GM23338 (cell line): ENCODE results near the gene CDKAL1. TPM values are rescaled to one million over a fixed set of nuclear protein-coding genes. Genes with fewer than 3 reads are reported as not detected.

ENCODE experiments used
- ATAC-seq: fragments of 200-7000 bp; cut with Tn5 transposase; 3 replicates; pipeline ENCODE4 v1.9.1; 2020
- DNase-seq: peaks from one replicate; pipeline ENCODE4 v3.0.0-alpha.2; 2015; ENCODE audit warnings: low spot score
- H2AFZ ChIP-seq: fragments of 200-600 bp; sonication (generic); 2 replicates; pipeline ENCODE4 v1.8.0; 2016; ENCODE audit warnings: antibody characterized with exemption, mild to moderate bottlenecking, moderate library complexity
- H3F3A ChIP-seq: fragments of 200-600 bp; sonication (generic); replicated peaks from 2 replicates; pipeline ENCODE4 v1.8.0; 2017; ENCODE audit warnings: antibody characterized with exemption, mixed run types, low read depth
- H3K27ac ChIP-seq: fragments of 200-600 bp; sonication (generic); 2 replicates; pipeline ENCODE4 v1.6.1; 2016; ENCODE audit warnings: low read depth
- H3K27me3 ChIP-seq: fragments of 200-600 bp; sonication (generic); 2 replicates; pipeline ENCODE4 v1.8.0; 2016; ENCODE audit warnings: mild to moderate bottlenecking, mixed run types, moderate library complexity; ENCODE audit not compliant: insufficient read depth
- H3K36me3 ChIP-seq: fragments of 200-600 bp; sonication (generic); 2 replicates; pipeline ENCODE4 v1.8.0; 2016; ENCODE audit warnings: mild to moderate bottlenecking; ENCODE audit not compliant: insufficient read depth
- H3K4me1 ChIP-seq: fragments of 200-600 bp; sonication (generic); 2 replicates; pipeline ENCODE4 v1.8.0; 2016; ENCODE audit warnings: mild to moderate bottlenecking, moderate library complexity; ENCODE audit not compliant: insufficient read depth
- H3K4me2 ChIP-seq: fragments of 200-600 bp; sonication (generic); 2 replicates; pipeline ENCODE4 v1.7.1; 2017; ENCODE audit warnings: mixed run types
- H3K4me3 ChIP-seq: fragments of 200-600 bp; sonication (generic); 2 replicates; pipeline ENCODE4 v1.6.1; 2016; ENCODE audit warnings: mixed run types
- H3K79me2 ChIP-seq: fragments of 200-600 bp; sonication (generic); replicated peaks from 2 replicates; pipeline ENCODE4 v1.8.0; 2017; ENCODE audit warnings: mild to moderate bottlenecking; ENCODE audit not compliant: insufficient read depth
- H3K9me2 ChIP-seq: fragments of 200-600 bp; sonication (generic); 2 replicates; pipeline ENCODE4 v1.8.0; 2017; ENCODE audit not compliant: insufficient read depth
- H4K20me1 ChIP-seq: fragments of 200-600 bp; sonication (generic); replicated peaks from 2 replicates; pipeline ENCODE4 v1.8.0; 2017; ENCODE audit warnings: mild to moderate bottlenecking; ENCODE audit not compliant: insufficient read depth
- H3K27ac Mint-ChIP-seq: 2 replicates; pipeline ENCODE4 v1.8.0; 2020; ENCODE audit warnings: inconsistent platforms, mild to moderate bottlenecking, moderate library complexity, mixed read lengths
- H3K27me3 Mint-ChIP-seq: 3 replicates; pipeline ENCODE4 v1.8.0; 2022; ENCODE audit warnings: low read depth, mild to moderate bottlenecking, moderate library complexity, mixed read lengths, inconsistent platforms; ENCODE audit not compliant: insufficient read depth, poor library complexity
- H3K36me3 Mint-ChIP-seq: 3 replicates; pipeline ENCODE4 v1.8.0; 2021; ENCODE audit warnings: low read depth, mild to moderate bottlenecking, inconsistent platforms, moderate library complexity, mixed read lengths
- H3K4me1 Mint-ChIP-seq: 3 replicates; pipeline ENCODE4 v1.8.0; 2020; ENCODE audit warnings: mild to moderate bottlenecking, inconsistent platforms, mixed read lengths
- H3K4me3 Mint-ChIP-seq: 3 replicates; pipeline ENCODE4 v1.8.0; 2021; ENCODE audit warnings: moderate library complexity, mild to moderate bottlenecking, inconsistent platforms, mixed read lengths
- H3K9me3 Mint-ChIP-seq: 3 replicates; pipeline ENCODE4 v1.8.0; 2020; ENCODE audit warnings: moderate library complexity, mild to moderate bottlenecking, inconsistent platforms, mixed read lengths
- CREB1 ChIP-seq: fragments of 250-450 bp; sonication (Bioruptor Pico); IDR thresholded peaks from 2 replicates; pipeline ENCODE4 v1.5.0; 2020; ENCODE audit warnings: low read depth, mild to moderate bottlenecking, moderate library complexity
- CTCF ChIP-seq, 2 experiments: fragments of 200-600 bp in 1 of 2; sonication (generic) in 1 of 2; conservative IDR thresholded peaks; 2 replicates each; pipeline versions ENCODE4 v1.5.1 to v1.6.1; 2016 to 2017; ENCODE audit warnings: antibody characterized with exemption in 2 of 2, low read depth in 2 of 2, mild to moderate bottlenecking in 2 of 2, moderate library complexity in 1 of 2
- ETS1 ChIP-seq: IDR thresholded peaks from 2 replicates; pipeline ENCODE4 v1.6.1; 2016; ENCODE audit warnings: antibody characterized with exemption
- EZH2 ChIP-seq: fragments of 200-600 bp; sonication (generic); IDR thresholded peaks from one replicate; pipeline ENCODE4 v1.8.0; 2017; ENCODE audit warnings: antibody characterized with exemption, mild to moderate bottlenecking, low read depth; ENCODE audit not compliant: unreplicated experiment
- EZH2phosphoT487 ChIP-seq: fragments of 200-600 bp; sonication (generic); IDR thresholded peaks from one replicate; pipeline ENCODE4 v1.8.1; 2018; ENCODE audit warnings: antibody characterized with exemption; ENCODE audit not compliant: unreplicated experiment
- JUNB ChIP-seq: IDR thresholded peaks from one replicate; pipeline ENCODE4 v1.6.1; 2016; ENCODE audit warnings: antibody characterized with exemption; ENCODE audit not compliant: unreplicated experiment
- NANOG ChIP-seq: IDR thresholded peaks from 2 replicates; pipeline ENCODE4 v1.6.1; 2016; ENCODE audit warnings: antibody characterized with exemption, borderline replicate concordance
- POLR2AphosphoS5 ChIP-seq: IDR thresholded peaks from 2 replicates; pipeline ENCODE4 v1.6.1; 2016; ENCODE audit warnings: antibody characterized with exemption, low read depth
- REST ChIP-seq: IDR thresholded peaks from one replicate; pipeline ENCODE4 v1.6.1; 2018; ENCODE audit warnings: antibody characterized with exemption; ENCODE audit not compliant: unreplicated experiment
- STAT1 ChIP-seq: IDR thresholded peaks from one replicate; pipeline ENCODE4 v1.6.1; 2016; ENCODE audit warnings: antibody characterized with exemption; ENCODE audit not compliant: unreplicated experiment
- ZNF114 ChIP-seq: fragments of 250-450 bp; sonication (Bioruptor Pico); IDR thresholded peaks from 2 replicates; pipeline ENCODE4 v1.5.0; 2020; ENCODE audit warnings: mild to moderate bottlenecking, moderate library complexity
- ZNF331 ChIP-seq: fragments of 250-450 bp; sonication (Bioruptor Pico); IDR thresholded peaks from 2 replicates; pipeline ENCODE4 v1.5.0; 2020; ENCODE audit warnings: low read depth, mild to moderate bottlenecking, moderate library complexity
- ZNF462 ChIP-seq: fragments of 250-450 bp; sonication (Bioruptor Pico); IDR thresholded peaks from 2 replicates; pipeline ENCODE4 v1.5.0; 2020; ENCODE audit warnings: mild to moderate bottlenecking, moderate library complexity
- polyA plus RNA-seq: library from polyadenylated mRNA; unstranded; fragments of >200 nt; fragmentation: Nextera tagmentation; extraction: Ambion mirVana; gene quantifications from 2 replicates; pipeline ENCODE4 v1.2.1, GENCODE V29; 2016
- total RNA-seq: library from RNA; depleted of rRNA; stranded (reverse); fragments of >200 nt; shearing (Covaris generic); gene quantifications from 2 replicates; pipeline ENCODE4 v1.2.3, GENCODE V29; 2014

CDKAL1 gene
- total and polyA plus RNA-seq, 2 experiments from 2014 or later, result 17.8 to 35.0 TPM

- ATAC-seq, result no peak
These were observed 527.6 kb downstream of the CDKAL1 start for GRCh38 chr6:21061892-21062291.

More at GRCh38 chr6:21061892-21062291, 527.6 kb downstream of the CDKAL1 start:
- Histone ChIP-seq H3K4me1 (no peaks in the 10 kb centered on the region), H4K20me1 (no peaks in the 10 kb centered on the region), H3K4me3 (no peak overlapping the region), H3K36me3 (no peaks in the 10 kb centered on the region), H3K27me3 (no peaks in the 10 kb centered on the region), H3K4me2 (no peak overlapping the region), H2AFZ (no peak overlapping the region), H3K27ac (no peak overlapping the region), H3F3A (no peaks in the 10 kb centered on the region), H3K9me2 (no peaks in the 10 kb centered on the region), H3K79me2 (no peaks in the 10 kb centered on the region)
- H3K4me1 Mint-ChIP-seq, result no peaks in the 10 kb centered on the region; the same call in 2 of the 3 replicates
- TF ChIP-seq ZNF331 (CRISPR knock-in tag), result no peak
- TF ChIP-seq CTCF (conservative IDR thresholded peaks at IDR 0.05; ENCODE audit: low read depth in 2 of 2), result no peak
- TF ChIP-seq STAT1, result no peak
- TF ChIP-seq JUNB, result no peak
- no peak for TF ChIP-seq ETS1
- no peak for TF ChIP-seq ZNF114 (CRISPR knock-in tag)
- no peak for TF ChIP-seq POLR2AphosphoS5
- no peak for TF ChIP-seq EZH2
- TF ChIP-seq CREB1 (CRISPR knock-in tag), result no peak
- TF ChIP-seq REST, result no peak
- no peak for TF ChIP-seq NANOG
- no peak for TF ChIP-seq ZNF462
- TF ChIP-seq EZH2phosphoT487, result no peak
- H3K27ac Mint-ChIP-seq, result no peak overlapping the region
- peaks cover 9% of the 10 kb centered on the region; the same call in 2 of the 3 replicates for H3K9me3 Mint-ChIP-seq
- H3K4me3 Mint-ChIP-seq, result no peak overlapping the region
- no peak for DNase-seq
- H3K36me3 Mint-ChIP-seq, result peaks cover 16% of the 10 kb centered on the region; the same call in 2 of the 3 replicates
- H3K27me3 Mint-ChIP-seq, result peaks cover 2% of the 10 kb centered on the region
